Heart right ventricle (tissue), 16 donors: ENCODE results near the gene TMEM14B. TPM values are rescaled to one million over a fixed set of nuclear protein-coding genes. Genes with fewer than 3 reads are reported as not detected.

ENCODE experiments used
- ATAC-seq, 8 donors: fragments of 200-7000 bp; cut with Tn5 transposase; one replicate each; pipeline ENCODE4 v1.9.1; 2020; ENCODE audit warnings: mild to moderate bottlenecking in 8 of 8, moderate library complexity in 8 of 8, moderate number of reproducible peaks in 1 of 8
- DNase-seq, 2 donors: peaks; one replicate each; pipeline ENCODE4 v3.0.0-alpha.2; 2020
- H3K27ac ChIP-seq, 10 donors: fragments of 200-600 bp; sonication (generic) in 2 of 10; one replicate each; pipeline versions ENCODE4 v1.5.0 to v1.8.0; 2020 to 2022; ENCODE audit warnings: mild to moderate bottlenecking in 3 of 10
- H3K27me3 ChIP-seq, 7 donors: fragments of 200-600 bp; one replicate each; pipeline ENCODE4 v1.8.0; 2021 to 2022; ENCODE audit warnings: mild to moderate bottlenecking in 2 of 7
- H3K36me3 ChIP-seq, 9 donors: fragments of 200-600 bp; sonication (generic) in 1 of 9; one replicate each; pipeline versions ENCODE4 v1.5.0 to v1.8.0; 2020 to 2022; ENCODE audit warnings: mild to moderate bottlenecking in 2 of 9
- H3K4me1 ChIP-seq, 9 donors: fragments of 200-600 bp; sonication (generic) in 1 of 9; one replicate each; pipeline versions ENCODE4 v1.5.0 to v1.8.0; 2020 to 2022; ENCODE audit warnings: mild to moderate bottlenecking in 4 of 9
- H3K4me3 ChIP-seq, 10 donors: fragments of 200-600 bp; sonication (generic) in 2 of 10; one replicate each; pipeline versions ENCODE4 v1.5.0 to v1.8.0; 2020 to 2022; ENCODE audit warnings: mild to moderate bottlenecking in 7 of 10, moderate library complexity in 2 of 10
- H3K9me3 ChIP-seq, 11 donors: fragments of 200-600 bp in 10 of 11; sonication (generic) in 2 of 11; one replicate each; pipeline versions ENCODE4 v1.5.0 to v1.8.0; 2013 to 2022; ENCODE audit warnings: mild to moderate bottlenecking in 2 of 11, control low read depth in 1 of 11, moderate library complexity in 1 of 11
- CTCF ChIP-seq, 9 donors: fragments of 200-600 bp; sonication (generic) in 2 of 9; IDR thresholded peaks; one replicate each; pipeline versions ENCODE4 v1.5.0 to v1.8.0; 2021 to 2022; ENCODE audit warnings: antibody characterized with exemption in 9 of 9, mild to moderate bottlenecking in 5 of 9, moderate library complexity in 1 of 9
- WGBS, 2 donors: extraction: QIAGEN DNeasy Blood & Tissue Kit; methylation state at CpG; one replicate each; pipeline ENCODE4 v1.1.7; 2013; ENCODE audit warnings: inconsistent platforms in 1 of 2; 5-methylcytosine and 5-hydroxymethylcytosine counted together
- intact Hi-C, 10 donors: fragments of 100-400 bp; cut with DNase I; formaldehyde crosslinking; loops; one replicate each; pipeline versions ENCODE4 v1.11.1 to v1.14.2; 2022
- polyA plus RNA-seq, 2 donors: library from polyadenylated mRNA; stranded (reverse); fragments of 200-250 nt; gene quantifications; one replicate each; pipeline ENCODE4 v1.2.3, GENCODE V29; 2013
- total RNA-seq, 10 donors: library from RNA; stranded (reverse); fragmentation: NEBNext Ultra II Directional in 3 of 10; extraction: Animal tissue kit (Norgen Biotek cat#: 25700) in 3 of 10; gene quantifications; one replicate each; pipeline versions ENCODE4 v1.2.1 to v1.2.4, GENCODE V29; 2021 to 2023
- donor health status: Arrhythmogenic right ventricular cardiomyopathy.
- donor health status: ischemic (EF 13 %, LVEDD 7.1; RV severe dilation, severe dysfunction).
- donor health status: healthy with polysubstance abuse.
- donor health status: DM: no; HTN: yes; CAD: no.
- donor health status: DM: no; HTN: no; CAD: no.
- donor health status: ischemic (EF 25% LVEDD 6.9; RV normal size, moderate dysfunction).
- donor health status: ischemic (EF 25% LVEDD 5.7; RV mildly dilated, moderate dysfunction).
- donor health status: healthy.
- donor health status: DM: yes; HTN: yes; CAD: no.
- donor health status: Ischemic cardiomyopathy.
- donor health status: ischemic (EF 35%, LVEDD 5.7; RV mildly dilated, moderate dysfunction).
- donor health status: nonischemic (EF 11% LVEDD 7.7; RV severe dilation, severe dysfunction).
- donor health status: DM: yes; HTN: yes; CAD: no.
- donor health status: PGD.
- donor health status: ischemic (EF 29% LVEDD 5.4; RV normal size, mild dysfunction).
- donor health status: nonischemic (EF 23%, LVEDD 6.1; RV moderate dilation, normal function).

The TMEM14B gene
- total and polyA plus RNA-seq, 12 donors, result 64.5 to 116 (median 106) TPM

- intact Hi-C loops, result loop anchor here in 6 of 10 donors (1.0 to 2.0 kb wide), 4 partner anchors 24 to 28 kb away; partner anchors contain the start of genes TMEM14B (in 5 of the 6), C6orf52 (in 3 of the 6) and PAK1IP1 (in 3 of the 6)
- WGBS, 2 donors, result 3 to 4% methylated on average over 6 of the region's 6 CpGs
- ATAC-seq (no peak), DNase-seq (no peak)
- no peak for TF ChIP-seq CTCF (IDR thresholded peaks at IDR 0.05)
- peak overlapping the region in 9 of 10 donors; percentile 79 to 96 (median 92) for H3K27ac ChIP-seq
- H3K4me1 ChIP-seq, result peaks cover 18 to 56% (median 34%) of the 10 kb centered on the region in 9 donors
- peak overlapping the region in 9 of 10 donors; percentile 72 to 96 (median 79) for H3K4me3 ChIP-seq
- peaks cover 0 to 17% (median 0%) of the 10 kb centered on the region in 11 donors for H3K9me3 ChIP-seq
- no peaks in the 10 kb centered on the region for H3K27me3 ChIP-seq
- peaks cover 0 to 31% (median 10%) of the 10 kb centered on the region in 9 donors for H3K36me3 ChIP-seq
Measured at GRCh38 chr6:10722570-10722819, 25.1 kb upstream of the TMEM14B start.

- 1% methylated on average over 54 to 55 of the region's 55 CpGs for WGBS, 2 donors
- H3K36me3 ChIP-seq, result peaks cover 0 to 36% (median 10%) of the 10 kb centered on the region in 9 donors
- no peaks in the 10 kb centered on the region for H3K27me3 ChIP-seq
- peaks cover 18 to 56% (median 34%) of the 10 kb centered on the region in 9 donors for H3K4me1 ChIP-seq
- DNase-seq (peak; percentile 99), ATAC-seq (peak; percentile 97 to 99 (median 98))
- TF ChIP-seq CTCF (IDR thresholded peaks at IDR 0.05), result peak in 2 of 9 donors; percentile 4 to 5
- peaks cover 0 to 15% (median 0%) of the 10 kb centered on the region in 11 donors for H3K9me3 ChIP-seq
- intact Hi-C loops, result loop anchor here in 6 of 10 donors (1.0 to 2.0 kb wide), 4 partner anchors 24 to 29 kb away; partner anchors contain the start of genes TMEM14B (in 6 of the 6), C6orf52 (in 4 of the 6) and PAK1IP1 (in 4 of the 6)
- H3K4me3 ChIP-seq, result peak within 1 kb of the TSS; percentile 26 to 96 (median 78)
- peak within 1 kb of the TSS; percentile 44 to 96 (median 90) for H3K27ac ChIP-seq
Measured at GRCh38 chr6:10722820-10723566, 24.6 kb upstream of the TMEM14B start, which contains the start of gene TMEM14C. TMEM14C (plus strand) TSS chr6:10723070; CDS start chr6:10724614, 1,544 bp downstream.

GRCh38 chr6:10723567-10723881 lies 24.1 kb upstream of the TMEM14B start:
- peak in 1 of 2 donors; percentile 10 for DNase-seq
- Histone ChIP-seq H3K4me1 (peaks cover 18 to 56% (median 34%) of the 10 kb centered on the region in 9 donors), H3K36me3 (peaks cover 0 to 41% (median 10%) of the 10 kb centered on the region in 9 donors), H3K27me3 (no peaks in the 10 kb centered on the region), H3K9me3 (peaks cover 0 to 10% (median 0%) of the 10 kb centered on the region in 11 donors), H3K4me3 (peak overlapping the region; percentile 26 to 96 (median 78)), H3K27ac (peak overlapping the region; percentile 44 to 96 (median 90))
- 19 to 20% methylated on average over 7 of the region's 7 CpGs for WGBS, 2 donors
- no peak for TF ChIP-seq CTCF (IDR thresholded peaks at IDR 0.05)
- peak in 4 of 8 donors; percentile 0 to 5 (median 2) for ATAC-seq
- intact Hi-C loops, result loop anchor here in 5 of 10 donors (1.0 to 2.0 kb wide), 4 partner anchors 23 to 29 kb away; partner anchors contain the start of genes TMEM14B (in 4 of the 5), C6orf52 (in 3 of the 5) and PAK1IP1 (in 3 of the 5)

GRCh38 chr6:10725044-10725443 lies 22.6 kb upstream of the TMEM14B start:
- Histone ChIP-seq H3K27me3 (no peaks in the 10 kb centered on the region), H3K4me3 (no peak overlapping the region), H3K9me3 (no peaks in the 10 kb centered on the region), H3K27ac (peak overlapping the region in 2 of 10 donors; percentile 7 to 48), H3K4me1 (peaks cover 18 to 60% (median 38%) of the 10 kb centered on the region in 9 donors), H3K36me3 (peaks cover 0 to 56% (median 24%) of the 10 kb centered on the region in 9 donors)
- intact Hi-C loops, result no loop called here
- no peak for TF ChIP-seq CTCF (IDR thresholded peaks at IDR 0.05)
- 34 to 41% methylated on average over 6 of the region's 6 CpGs for WGBS, 2 donors
- ATAC-seq, result no peak
- DNase-seq, result no peak
